H1 (cell line): Measurements from ENCODE around the gene OGFR.

ENCODE experiments used
- CHD1 ChIP-seq: IDR thresholded peaks from 2 replicates; pipeline ENCODE4 v1.6.1; 2012; ENCODE audit warnings: low read depth, low read length, improper control_type of control experiment
- EP300 ChIP-seq, 2 experiments: IDR thresholded peaks; 1 replicate in 1 of 2; 2 replicates in 1 of 2; pipeline ENCODE4 v1.6.1; 2011 to 2012; ENCODE audit warnings: low read depth in 2 of 2, low read length in 2 of 2, mild to moderate bottlenecking in 2 of 2, borderline replicate concordance in 1 of 2, inconsistent platforms in 1 of 2, moderate library complexity in 1 of 2
- EZH2 ChIP-seq: fragments of 200-600 bp; sonication (generic); IDR thresholded peaks from 2 replicates; pipeline ENCODE4 v1.7.1; 2012; ENCODE audit warnings: low read depth, mild to moderate bottlenecking, moderate library complexity, low read length, inconsistent platforms; ENCODE audit not compliant: severe bottlenecking
- GABPA ChIP-seq: IDR thresholded peaks from 2 replicates; pipeline ENCODE4 v1.6.1; 2011; ENCODE audit warnings: mild to moderate bottlenecking, low read length, moderate library complexity, borderline replicate concordance; ENCODE audit not compliant: insufficient read depth
- HDAC2 ChIP-seq, 2 experiments: fragments of 300-600 bp in 1 of 2; sonication (generic) in 1 of 2; IDR thresholded peaks; 2 replicates each; pipeline ENCODE4 v1.6.1; 2011 to 2012; ENCODE audit warnings: low read depth in 2 of 2, low read length in 2 of 2, mild to moderate bottlenecking in 2 of 2, moderate library complexity in 2 of 2, borderline replicate concordance in 1 of 2, inconsistent platforms in 1 of 2
- HDAC6 ChIP-seq: IDR thresholded peaks from one replicate; pipeline ENCODE4 v1.7.1; 2012; ENCODE audit warnings: low read depth, mild to moderate bottlenecking, inconsistent platforms, low read length, moderate library complexity
- RXRA ChIP-seq: IDR thresholded peaks from 2 replicates; pipeline ENCODE4 v1.6.1; 2011; ENCODE audit warnings: low read depth, mild to moderate bottlenecking, low read length, moderate library complexity; ENCODE audit not compliant: insufficient read depth
- SP1 ChIP-seq: IDR thresholded peaks from 2 replicates; pipeline ENCODE4 v1.6.1; 2011; ENCODE audit warnings: low read depth, low read length
- TEAD4 ChIP-seq: IDR thresholded peaks from 2 replicates; pipeline ENCODE4 v1.6.1; 2012; ENCODE audit warnings: low read depth, low read length, inconsistent platforms, mixed read lengths
- YY1 ChIP-seq: IDR thresholded peaks from 2 replicates; pipeline ENCODE4 v1.6.1; 2011; ENCODE audit warnings: low read depth, mild to moderate bottlenecking, low read length
- TF ChIP-seq, protein P1 (sequence below): IDR thresholded peaks from 2 replicates; pipeline ENCODE4 v1.6.1; 2011; ENCODE audit warnings: low read length, improper control_type of control experiment
- TF ChIP-seq, protein P2 (sequence below), 3 experiments: IDR thresholded peaks; 1 replicate in 2 of 3; 2 replicates in 1 of 3; pipeline versions ENCODE4 v1.5.1 to v1.6.1; 2011; ENCODE audit warnings: low read length in 3 of 3, mild to moderate bottlenecking in 3 of 3, inconsistent platforms in 2 of 3, low read depth in 1 of 3, moderate library complexity in 1 of 3; ENCODE audit not compliant: insufficient read depth in 1 of 3; ENCODE audit errors: control extremely low read depth in 1 of 3

DNA sequence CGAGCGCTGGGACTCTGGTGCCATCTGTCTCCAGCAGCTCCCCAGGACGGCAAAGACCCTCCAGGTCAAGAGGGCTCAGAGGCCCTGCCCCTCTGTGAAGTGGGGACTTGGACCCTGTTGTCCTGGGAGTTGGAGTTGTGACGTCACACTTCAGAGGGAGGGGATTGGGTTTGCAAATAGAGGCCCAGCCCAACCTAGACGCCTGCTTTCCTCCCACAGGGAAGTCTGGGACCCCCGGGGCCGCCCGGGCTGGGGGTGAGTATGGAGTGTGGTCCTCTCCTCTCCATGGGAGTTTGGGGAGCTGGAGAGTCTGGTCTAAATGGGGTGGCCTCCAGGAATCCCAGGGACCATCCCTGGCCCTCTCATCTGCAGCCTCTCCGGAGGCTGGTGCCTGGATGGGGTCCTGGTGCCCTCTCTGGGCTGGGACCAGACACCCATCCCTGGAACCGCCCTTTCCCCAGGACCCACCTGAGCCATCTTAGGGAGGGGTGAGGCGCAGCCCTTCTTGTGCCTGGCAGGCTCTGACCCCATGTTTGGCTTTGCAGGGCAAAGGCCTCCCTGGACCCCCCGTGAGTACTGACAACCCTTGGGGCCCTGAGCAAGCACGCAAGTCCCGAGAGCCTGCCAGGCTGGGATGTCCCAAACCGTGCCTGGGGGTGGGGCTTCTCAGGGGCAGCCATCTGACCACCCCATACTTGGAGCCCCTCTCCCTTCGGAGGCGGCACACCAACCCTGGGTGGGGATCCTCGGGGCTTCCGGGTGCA, 16.5 kb downstream of the OGFR start:
- TF ChIP-seq TEAD4 (no peak), HDAC2 (IDR thresholded peaks at IDR 0.05; ENCODE audit: borderline replicate concordance in 1 of 2, low read depth in 2 of 2, low read length in 2 of 2) (no peak), GABPA (no peak), EP300 (IDR thresholded peaks at IDR 0.05; ENCODE audit: borderline replicate concordance in 1 of 2, low read depth in 2 of 2, low read length in 2 of 2) (no peak), EZH2 (no peak), YY1 (no peak), HDAC6 (no peak), CHD1 (no peak), SP1 (no peak), RXRA (no peak)
- TF ChIP-seq, protein P1, sequence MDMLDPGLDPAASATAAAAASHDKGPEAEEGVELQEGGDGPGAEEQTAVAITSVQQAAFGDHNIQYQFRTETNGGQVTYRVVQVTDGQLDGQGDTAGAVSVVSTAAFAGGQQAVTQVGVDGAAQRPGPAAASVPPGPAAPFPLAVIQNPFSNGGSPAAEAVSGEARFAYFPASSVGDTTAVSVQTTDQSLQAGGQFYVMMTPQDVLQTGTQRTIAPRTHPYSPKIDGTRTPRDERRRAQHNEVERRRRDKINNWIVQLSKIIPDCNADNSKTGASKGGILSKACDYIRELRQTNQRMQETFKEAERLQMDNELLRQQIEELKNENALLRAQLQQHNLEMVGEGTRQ, result no peak
- TF ChIP-seq, protein P2, sequence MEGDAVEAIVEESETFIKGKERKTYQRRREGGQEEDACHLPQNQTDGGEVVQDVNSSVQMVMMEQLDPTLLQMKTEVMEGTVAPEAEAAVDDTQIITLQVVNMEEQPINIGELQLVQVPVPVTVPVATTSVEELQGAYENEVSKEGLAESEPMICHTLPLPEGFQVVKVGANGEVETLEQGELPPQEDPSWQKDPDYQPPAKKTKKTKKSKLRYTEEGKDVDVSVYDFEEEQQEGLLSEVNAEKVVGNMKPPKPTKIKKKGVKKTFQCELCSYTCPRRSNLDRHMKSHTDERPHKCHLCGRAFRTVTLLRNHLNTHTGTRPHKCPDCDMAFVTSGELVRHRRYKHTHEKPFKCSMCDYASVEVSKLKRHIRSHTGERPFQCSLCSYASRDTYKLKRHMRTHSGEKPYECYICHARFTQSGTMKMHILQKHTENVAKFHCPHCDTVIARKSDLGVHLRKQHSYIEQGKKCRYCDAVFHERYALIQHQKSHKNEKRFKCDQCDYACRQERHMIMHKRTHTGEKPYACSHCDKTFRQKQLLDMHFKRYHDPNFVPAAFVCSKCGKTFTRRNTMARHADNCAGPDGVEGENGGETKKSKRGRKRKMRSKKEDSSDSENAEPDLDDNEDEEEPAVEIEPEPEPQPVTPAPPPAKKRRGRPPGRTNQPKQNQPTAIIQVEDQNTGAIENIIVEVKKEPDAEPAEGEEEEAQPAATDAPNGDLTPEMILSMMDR (IDR thresholded peaks at IDR 0.05; ENCODE audit: control extremely low read depth in 1 of 3, insufficient read depth in 1 of 3, low read depth in 1 of 3, low read length in 3 of 3), result no peak
